ENCODE data around the gene NPIPB13.
"Not testable (repeated sequence)": the region's sequence is repeated elsewhere in the genome, so short reads cannot be mapped to it uniquely, and the experiment has no call there.

NPIPB13 gene

DNA sequence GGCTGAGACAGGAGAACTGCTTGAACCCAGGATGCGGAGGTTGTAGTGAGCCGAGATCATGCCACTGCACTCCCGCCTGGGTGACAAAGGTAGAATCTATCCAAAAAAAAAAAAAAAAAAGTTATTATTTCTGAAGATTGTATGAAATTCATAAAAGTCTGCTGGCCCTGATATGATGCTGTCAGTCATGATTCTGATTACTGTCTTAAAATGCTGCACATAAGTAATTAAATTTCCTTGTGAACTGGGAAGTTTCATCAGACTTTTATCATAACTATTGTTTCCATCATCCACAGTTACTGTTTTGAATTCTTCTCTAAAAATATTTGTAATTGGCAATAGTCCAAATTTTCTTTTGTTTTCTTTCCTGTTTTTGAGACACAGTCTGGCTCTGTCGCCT, at the start of gene NPIPB13:
Gene NPIPB13, minus strand, starts transcription at position 101 of the 400 bp plus-strand sequence. CDS start 2,906 bp downstream, outside the sequence.
- DNase-seq, result not testable (repeated sequence)

DNA sequence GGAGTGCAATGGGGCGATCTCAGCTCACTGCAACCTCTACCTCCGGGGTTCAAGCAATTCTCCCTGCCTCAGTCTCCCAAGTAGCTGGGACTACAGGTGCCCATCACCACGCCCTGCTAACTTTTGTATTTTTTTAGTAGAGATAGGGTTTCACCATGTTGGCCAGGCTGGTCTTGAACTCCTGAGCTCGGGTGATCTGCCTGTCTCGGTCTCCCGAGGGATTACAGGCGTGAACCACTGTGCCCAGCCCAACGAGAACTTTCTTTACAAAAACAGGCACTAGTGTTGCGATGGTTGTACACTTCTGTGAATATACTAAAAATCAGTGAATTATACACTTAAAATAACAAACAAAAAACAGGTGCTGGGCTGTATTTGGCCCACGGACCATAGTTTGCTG, 34.1 kb upstream of the NPIPB13 start:
- DNase-seq, result not testable (repeated sequence)

DNA sequence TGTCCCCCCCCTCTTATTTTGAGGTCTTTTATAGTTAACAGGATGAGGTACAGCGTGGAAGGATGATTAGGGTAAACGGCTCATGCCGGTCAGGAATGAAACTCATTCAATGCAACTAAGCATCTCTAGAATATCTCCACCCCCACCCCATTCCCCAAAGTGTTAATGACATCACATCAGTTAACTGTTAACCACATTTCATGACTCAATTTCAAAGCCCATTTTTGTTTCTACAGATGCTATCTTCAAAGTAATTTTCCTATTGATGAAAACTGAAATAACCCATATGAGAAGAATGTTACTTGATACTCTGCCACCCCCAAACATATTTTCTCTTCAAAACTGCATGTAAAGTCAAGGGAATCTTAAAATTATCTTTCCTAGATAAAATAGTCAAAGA, 30.2 kb upstream of the NPIPB13 start:
- DNase-seq, result peak; percentile 76

DNA sequence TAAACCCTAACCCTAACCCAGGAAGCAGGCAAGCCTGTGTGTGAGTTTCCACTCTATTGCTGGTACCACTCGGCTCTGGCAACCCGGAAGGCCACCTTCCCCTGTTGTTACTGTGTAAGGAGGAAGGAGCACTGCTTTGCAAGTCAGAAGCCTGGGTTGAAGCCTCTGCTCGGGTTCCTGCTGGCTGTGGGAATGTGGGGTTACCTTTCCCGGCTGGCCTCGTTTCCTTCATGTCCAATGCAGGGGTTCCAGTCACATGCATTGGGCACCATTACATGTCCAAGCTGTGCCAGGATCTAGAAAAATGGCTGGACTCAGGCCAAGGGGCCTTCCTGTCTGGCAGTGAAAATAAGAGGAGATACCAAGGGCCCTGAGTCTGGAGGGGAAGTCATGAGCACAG, 31.2 kb downstream of the NPIPB13 start:
- not testable (repeated sequence) for DNase-seq

DNA sequence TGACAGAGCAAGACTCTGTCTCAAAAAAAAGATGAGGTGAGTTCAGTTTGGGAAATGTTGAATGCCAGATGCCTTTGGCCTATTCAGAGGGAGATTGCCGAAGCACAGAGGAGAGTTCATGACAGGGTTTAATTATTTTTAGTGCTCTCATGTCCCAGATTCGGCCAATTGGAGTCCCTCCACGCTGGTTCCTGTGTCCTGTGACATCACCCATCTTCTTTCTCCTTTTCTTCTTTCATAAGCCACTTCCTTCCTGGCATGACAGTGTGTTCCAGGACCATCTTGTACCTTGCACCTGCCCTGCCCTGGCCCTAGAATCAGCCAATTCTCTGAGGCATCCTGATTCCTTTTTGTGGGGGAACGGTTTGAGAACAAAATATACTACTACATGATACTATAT, 36.9 kb downstream of the NPIPB13 start:
- DNase-seq, result not testable (repeated sequence)

DNA sequence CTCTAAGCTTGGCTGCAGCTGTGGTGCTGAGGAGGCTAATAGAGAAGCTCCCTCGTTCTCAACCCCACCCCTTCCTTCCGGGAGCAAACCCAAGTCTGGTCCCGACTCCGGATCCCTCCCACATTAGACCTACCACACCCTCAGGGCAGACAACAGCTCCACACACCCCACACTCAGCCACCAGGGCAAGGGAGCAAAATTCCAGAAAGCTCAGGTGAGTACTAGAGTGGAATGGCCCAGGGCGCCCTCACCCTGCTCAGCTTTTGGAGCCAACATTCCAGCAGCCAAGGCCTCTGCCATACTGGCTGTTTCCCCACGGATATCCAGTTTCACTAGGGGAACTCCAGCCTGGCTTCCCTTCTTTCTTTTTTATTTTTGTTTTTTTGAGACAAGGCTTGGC, 39.2 kb downstream of the NPIPB13 start:
- peak; percentile 16 for DNase-seq

DNA sequence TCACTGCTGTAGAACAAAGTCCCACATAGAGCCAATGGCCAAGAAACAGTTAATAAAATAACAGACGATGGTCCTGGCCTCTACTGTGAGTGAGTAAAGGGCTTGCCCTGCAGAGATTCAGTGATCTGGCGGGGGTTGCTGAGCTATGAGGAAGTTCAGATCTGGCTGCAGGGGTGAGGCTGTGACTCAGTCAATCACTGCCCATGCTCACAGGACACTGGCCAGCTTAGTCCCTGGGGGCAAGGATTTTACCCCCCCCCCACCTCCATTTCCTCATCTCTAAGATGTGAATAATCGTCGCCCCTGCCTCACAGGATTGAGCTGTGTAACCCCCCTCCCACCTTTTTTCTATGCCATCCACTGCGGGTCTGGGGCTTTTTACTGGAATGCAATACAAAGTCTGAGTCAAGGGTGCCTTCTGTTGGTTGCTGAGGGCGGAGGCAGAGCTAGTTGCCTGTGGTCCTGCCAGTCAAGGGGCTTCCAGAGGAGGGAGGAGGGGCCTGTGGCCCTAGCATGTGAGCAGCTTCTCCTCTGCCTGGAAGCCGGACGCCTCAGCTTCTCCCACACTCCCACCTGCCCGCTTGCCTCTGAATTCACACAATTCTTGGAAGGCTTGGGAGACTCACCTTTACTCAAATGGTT, 41.1 kb downstream of the NPIPB13 start:
- DNase-seq, result not testable (repeated sequence)

DNA sequence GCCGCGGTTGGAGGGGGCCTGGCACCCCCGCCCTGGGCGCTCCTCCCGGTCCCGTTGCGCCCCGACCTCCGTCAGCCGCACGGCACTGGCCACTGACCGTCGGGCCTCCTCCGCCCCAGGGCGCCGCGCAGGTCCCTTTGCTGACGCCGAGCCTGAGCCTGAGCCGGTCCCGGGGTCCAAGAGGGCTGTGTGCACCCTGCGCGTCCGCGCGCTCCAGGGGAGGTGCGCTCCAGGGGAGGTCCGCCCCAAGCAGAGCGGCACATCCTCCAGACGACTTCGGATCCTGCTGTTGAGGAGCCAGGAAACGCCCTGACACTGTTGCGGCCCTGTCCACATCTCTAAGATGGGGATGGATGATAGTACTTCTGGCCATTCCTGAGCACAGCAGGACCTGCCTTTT, 42.0 kb downstream of the NPIPB13 start:
- not testable (repeated sequence) for DNase-seq

DNA sequence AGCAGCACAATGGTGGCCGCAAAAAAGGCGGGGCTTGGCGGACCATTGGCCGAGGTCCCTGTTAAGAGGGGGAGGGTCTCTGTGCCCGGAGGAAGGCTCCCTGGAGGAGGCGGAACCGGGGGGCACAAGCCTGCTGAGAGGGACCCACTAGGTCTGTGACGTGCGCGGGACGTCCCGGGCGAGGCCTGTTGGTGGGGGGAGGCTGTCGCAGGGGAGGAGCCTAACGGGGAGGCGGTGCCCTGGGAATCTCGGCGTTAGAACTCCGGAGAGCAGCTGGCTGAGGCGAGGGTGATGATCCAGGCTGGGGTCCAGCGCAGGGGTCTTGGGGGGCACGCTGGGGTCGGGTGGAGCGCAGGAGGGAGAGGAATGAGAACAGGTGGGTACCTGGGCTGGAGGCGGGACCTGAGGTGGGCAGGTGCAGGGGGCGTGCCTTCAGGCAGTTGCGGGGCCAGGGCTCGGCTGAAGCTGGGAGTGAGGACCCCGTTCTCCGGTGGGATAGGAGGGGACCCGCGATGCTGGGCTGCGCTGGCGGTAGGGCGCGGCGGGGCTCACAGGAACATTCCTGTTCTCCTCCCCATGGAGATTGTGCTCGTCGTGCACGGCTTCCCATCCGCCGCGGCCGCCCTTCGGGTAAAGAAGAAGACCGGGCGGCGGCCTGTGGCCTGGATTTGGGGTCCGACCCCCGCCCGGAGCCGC, 42.6 kb downstream of the NPIPB13 start:
- DNase-seq, result not testable (repeated sequence)

DNA sequence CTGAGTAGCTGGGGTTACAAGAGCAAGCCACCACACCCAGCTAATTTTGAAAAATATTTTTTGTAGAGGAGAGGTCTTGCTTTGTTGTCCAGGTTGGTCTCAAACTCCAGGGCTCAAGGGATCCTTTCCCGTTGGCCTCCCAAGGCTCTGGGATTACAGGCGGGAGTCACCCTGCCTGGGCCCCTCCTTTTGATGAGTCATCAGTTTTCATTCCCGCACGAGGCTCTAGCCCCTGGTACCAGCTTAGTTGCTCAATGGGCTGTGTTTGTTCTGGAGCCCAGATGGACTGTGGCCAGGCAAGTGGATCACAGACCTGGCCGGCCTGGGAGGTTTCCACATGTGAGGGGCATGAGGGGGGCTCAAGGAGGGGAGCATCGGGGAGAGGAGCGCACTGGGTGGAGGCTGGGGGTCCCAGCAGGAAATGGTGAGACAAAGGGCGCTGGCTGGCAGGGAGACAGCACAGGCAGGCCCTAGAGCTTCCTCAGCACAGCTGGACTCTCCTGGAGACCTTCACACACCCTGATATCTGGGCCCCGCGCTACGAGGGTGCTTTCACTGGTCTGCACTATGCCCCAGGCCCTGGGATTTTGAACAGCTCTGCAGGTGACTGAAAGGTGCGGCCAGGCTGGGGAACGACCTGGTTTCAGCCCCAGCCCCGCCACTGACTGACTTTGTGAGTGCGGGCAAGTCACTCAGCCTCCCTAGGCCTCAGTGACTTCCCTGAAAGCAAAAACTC, 48.5 kb downstream of the NPIPB13 start:
- not testable (repeated sequence) for DNase-seq

DNA sequence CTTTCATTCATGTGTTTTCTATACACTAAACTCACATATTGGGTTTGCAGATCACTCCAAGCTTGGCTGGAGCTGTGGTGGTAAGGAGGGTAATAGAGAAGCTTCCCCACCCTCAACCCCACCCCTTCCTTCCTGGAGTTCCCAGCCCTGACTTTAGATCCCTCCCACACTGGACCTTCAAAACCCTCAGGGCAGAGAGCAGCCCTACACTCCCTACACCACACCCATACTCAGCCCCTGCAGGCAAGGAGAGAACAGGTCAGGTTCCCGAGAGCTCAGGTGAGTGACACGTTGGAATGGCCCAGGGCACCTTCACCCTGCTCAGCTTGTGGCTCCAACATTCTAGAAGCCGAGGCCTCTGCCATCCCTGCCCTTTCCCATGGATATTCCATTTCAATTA, 49.2 kb downstream of the NPIPB13 start, which contains the start of gene SULT1A3:
Gene SULT1A3, plus strand, starts transcription at position 207 of the 400 bp plus-strand sequence. CDS start 1,474 bp downstream, outside the sequence.
- DNase-seq, result not testable (repeated sequence)

Measured in activated CD4-positive, alpha-beta T cell treated with anti-CD3 and anti-CD28 coated beads, Interleukin-2, amount 50 U/mL, for 16 hours (primary cell).